ENCODE measurements around the gene PALM. TPM values are rescaled to one million over a fixed set of nuclear protein-coding genes. Genes with fewer than 3 reads are reported as not detected.

The PALM gene
- total and polyA plus RNA-seq, 3 experiments from 2014 or later = not detected

DNA sequence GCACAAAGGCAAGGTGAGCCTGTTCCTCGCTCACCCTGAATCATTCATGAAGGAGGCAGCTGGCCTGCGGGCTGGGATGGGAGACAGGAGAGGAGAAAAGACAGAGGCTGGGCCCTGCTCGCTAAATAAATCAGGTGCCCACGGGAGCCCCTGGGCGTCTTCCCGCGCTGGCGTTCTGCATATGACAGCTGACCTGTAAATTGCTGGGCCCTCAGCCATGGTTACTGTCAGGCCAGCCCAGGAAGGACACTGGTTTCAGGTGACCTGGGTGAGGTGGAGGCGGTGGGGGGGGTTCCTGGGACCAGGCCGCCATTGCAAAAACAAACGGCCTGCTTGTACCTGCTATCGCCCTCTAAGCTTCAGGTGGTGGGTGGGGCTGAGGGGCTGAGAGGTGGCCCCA lies 85.1 kb downstream of the PALM start:
- H3K9me3 Mint-ChIP-seq = no peaks in the 10 kb centered on the region
- peaks cover 0 to 3% (median 0%) of the 10 kb centered on the region in 3 donors for H3K36me3 Mint-ChIP-seq
- no peak overlapping the region for H3K27ac ChIP-seq (ENCODE audit: low read depth, low read length)
- CTCF ChIA-PET = no interaction called here
- POLR2A ChIA-PET = no interaction called here
- H3K27ac Mint-ChIP-seq = no peak overlapping the region
- no peak overlapping the region for H3K4me3 ChIP-seq (ENCODE audit: low read length)
- peaks cover 4% of the 10 kb centered on the region in 2 donors for H3K27me3 Mint-ChIP-seq
- no peaks in the 10 kb centered on the region for H3K36me3 ChIP-seq (ENCODE audit: insufficient read depth, low read length)
- H3K27me3 ChIP-seq (ENCODE audit: insufficient read depth, low read length, poor library complexity, severe bottlenecking) = no peaks in the 10 kb centered on the region
- no peak for DNase-seq
- no peaks in the 10 kb centered on the region for H3K9me3 ChIP-seq (ENCODE audit: low read length)
- peaks cover 11% of the 10 kb centered on the region for H3K4me1 ChIP-seq (ENCODE audit: insufficient read depth, low read length)
- H3K4me3 Mint-ChIP-seq = peak overlapping the region in 1 of 7 donors; percentile 81
- H3K4me1 Mint-ChIP-seq = peaks cover 5 to 6% (median 6%) of the 10 kb centered on the region in 3 donors

DNA sequence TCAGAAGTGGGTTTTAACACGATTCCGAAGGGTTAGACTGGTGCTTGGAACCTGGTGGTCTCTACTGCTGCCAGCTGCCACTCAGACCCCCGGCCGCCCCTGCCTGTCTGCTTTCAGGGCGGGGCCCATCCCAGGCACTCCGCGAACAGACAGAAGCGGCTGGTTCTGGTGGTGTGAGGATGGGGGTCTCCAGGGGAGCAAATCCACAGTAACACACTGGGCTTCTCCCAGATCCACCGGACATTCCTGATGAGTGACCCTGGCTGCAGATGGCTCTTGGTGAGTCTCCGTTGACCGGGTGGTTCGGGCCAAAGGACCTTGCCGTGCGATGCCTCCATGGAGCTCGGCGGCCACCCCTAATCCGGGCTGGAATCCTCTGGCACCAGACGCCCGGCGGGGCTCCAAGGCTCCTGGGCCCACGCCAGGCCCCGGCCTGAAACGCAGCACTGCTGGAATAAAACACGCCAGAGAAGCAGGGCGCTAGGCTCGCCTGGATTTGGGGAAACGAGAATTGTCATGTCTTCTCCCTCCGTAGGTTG lies 86.4 kb downstream of the PALM start:
- Mint-ChIP-seq H3K36me3 (peaks cover 0 to 13% (median 0%) of the 10 kb centered on the region in 3 donors), H3K4me3 (peak overlapping the region in 2 of 7 donors; percentile 20 to 65), H3K27me3 (peaks cover 4% of the 10 kb centered on the region in 2 donors), H3K9me3 (no peaks in the 10 kb centered on the region), H3K27ac (no peak overlapping the region), H3K4me1 (peaks cover 16 to 19% (median 18%) of the 10 kb centered on the region in 3 donors)
- Histone ChIP-seq H3K27ac (ENCODE audit: low read depth, low read length) (no peak overlapping the region), H3K9me3 (ENCODE audit: low read length) (no peaks in the 10 kb centered on the region), H3K36me3 (ENCODE audit: insufficient read depth, low read length) (peaks cover 2% of the 10 kb centered on the region), H3K27me3 (ENCODE audit: insufficient read depth, low read length, poor library complexity, severe bottlenecking) (no peaks in the 10 kb centered on the region), H3K4me3 (ENCODE audit: low read length) (no peak overlapping the region), H3K4me1 (ENCODE audit: insufficient read depth, low read length) (peaks cover 24% of the 10 kb centered on the region)
- CTCF ChIA-PET = interaction anchor here (1.5 kb wide), 1 partner anchor 25 kb away, joined by 6 read pairs; no protein-coding TSS in a partner anchor
- DNase-seq = peak in 1 of 5 donors; percentile 49
- POLR2A ChIA-PET = no interaction called here

- no peaks in the 10 kb centered on the region for H3K9me3 Mint-ChIP-seq
- peak overlapping the region; percentile 68 for H3K4me3 ChIP-seq (ENCODE audit: low read length)
- peak overlapping the region; percentile 68 for H3K27ac ChIP-seq (ENCODE audit: low read depth, low read length)
- H3K27ac Mint-ChIP-seq = no peak overlapping the region
- peak in 1 of 5 donors; percentile 49 for DNase-seq
- peaks cover 22 to 27% (median 25%) of the 10 kb centered on the region in 3 donors for H3K4me1 Mint-ChIP-seq
- POLR2A ChIA-PET = interaction anchor here (0.6 to 0.7 kb wide), 2 partner anchors 484 to 646 kb away, joined by 3 to 6 read pairs; no protein-coding TSS in a partner anchor
- CTCF ChIA-PET = interaction anchor here (1.3 to 1.5 kb wide), 2 partner anchors 14 to 26 kb away, joined by 3 to 6 read pairs; no protein-coding TSS in a partner anchor
- H3K27me3 ChIP-seq (ENCODE audit: insufficient read depth, low read length, poor library complexity, severe bottlenecking) = no peaks in the 10 kb centered on the region
- no peaks in the 10 kb centered on the region for H3K9me3 ChIP-seq (ENCODE audit: low read length)
- H3K4me3 Mint-ChIP-seq = peak overlapping the region in 2 of 7 donors; percentile 20 to 98
- H3K36me3 Mint-ChIP-seq = peaks cover 0 to 18% (median 1%) of the 10 kb centered on the region in 3 donors
- peaks cover 32% of the 10 kb centered on the region for H3K4me1 ChIP-seq (ENCODE audit: insufficient read depth, low read length)
- H3K36me3 ChIP-seq (ENCODE audit: insufficient read depth, low read length) = peaks cover 7% of the 10 kb centered on the region
- H3K27me3 Mint-ChIP-seq = peaks cover 4% of the 10 kb centered on the region in 2 donors
These were observed 87.2 kb downstream of the PALM start for GRCh38 chr19:795691-796581.

DNA sequence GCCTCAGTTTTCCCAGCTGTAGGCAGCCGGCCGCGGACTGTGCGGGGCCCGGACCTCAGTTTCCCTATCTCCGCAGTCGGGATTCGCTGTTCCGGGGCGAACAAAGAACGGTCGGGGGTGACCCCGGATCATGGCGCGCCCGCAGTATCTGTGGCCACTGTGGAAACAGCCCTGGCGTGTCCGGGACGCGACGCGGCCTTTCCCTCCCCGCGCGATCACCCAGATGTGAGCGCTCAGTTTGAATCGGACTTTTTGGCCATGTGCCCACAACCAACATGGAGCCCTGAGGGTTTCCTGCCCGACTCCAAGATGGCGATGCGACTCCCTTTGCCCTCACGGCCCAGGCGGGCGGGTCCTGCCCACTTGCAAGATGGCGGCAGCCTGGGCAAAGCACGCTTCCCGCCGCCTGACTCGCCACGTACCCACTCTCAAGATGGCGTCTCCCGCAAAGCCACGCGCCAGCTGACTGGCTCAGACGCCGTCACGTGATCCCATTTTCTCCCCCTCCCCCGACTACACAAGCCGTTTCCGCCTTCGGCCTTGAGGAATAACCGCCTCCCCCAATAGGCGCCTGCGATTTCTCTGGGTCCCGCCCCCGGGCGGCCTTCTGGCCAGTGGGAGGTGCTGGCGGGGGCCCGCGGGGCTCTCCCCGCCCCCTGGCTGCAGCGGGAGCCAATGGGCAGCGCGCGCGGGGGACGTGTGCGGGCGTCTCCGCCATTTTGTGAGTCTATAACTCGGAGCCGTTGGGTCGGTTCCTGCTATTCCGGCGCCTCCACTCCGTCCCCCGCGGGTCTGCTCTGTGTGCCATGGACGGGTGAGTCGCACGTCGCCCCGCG lies 88.2 kb downstream of the PALM start, which contains the start of gene PTBP1:
Gene PTBP1, plus strand, starts transcription at position 761 of the 836 bp plus-strand sequence. Its CDS starts 46 bp downstream, at position 807.
- Mint-ChIP-seq H3K4me1 (peaks cover 31 to 37% (median 34%) of the 10 kb centered on the region in 3 donors), H3K27ac (peak within 1 kb of the TSS; percentile 56 to 98 (median 92)), H3K36me3 (peaks cover 0 to 25% (median 1%) of the 10 kb centered on the region in 3 donors), H3K4me3 (peak within 1 kb of the TSS; percentile 89 to 98 (median 93)), H3K9me3 (no peaks in the 10 kb centered on the region), H3K27me3 (peaks cover 0 to 4% of the 10 kb centered on the region in 2 donors)
- POLR2A ChIA-PET = interaction anchor here (0.6 to 1.0 kb wide), 5 partner anchors 10 to 645 kb away, joined by 3 to 6 read pairs (median 4); partner anchors contain the start of gene CIRBP
- H3K27me3 ChIP-seq (ENCODE audit: insufficient read depth, low read length, poor library complexity, severe bottlenecking) = no peaks in the 10 kb centered on the region
- no peaks in the 10 kb centered on the region for H3K9me3 ChIP-seq (ENCODE audit: low read length)
- DNase-seq = peak; percentile 99 to 100 (median 100)
- peaks cover 42% of the 10 kb centered on the region for H3K4me1 ChIP-seq (ENCODE audit: insufficient read depth, low read length)
- H3K36me3 ChIP-seq (ENCODE audit: insufficient read depth, low read length) = peaks cover 9% of the 10 kb centered on the region
- H3K4me3 ChIP-seq (ENCODE audit: low read length) = peak within 1 kb of the TSS; percentile 68
- CTCF ChIA-PET = interaction anchor here (1.3 to 1.5 kb wide), 2 partner anchors 13 to 27 kb away, joined by 3 to 6 read pairs; no protein-coding TSS in a partner anchor
- peak within 1 kb of the TSS; percentile 81 for H3K27ac ChIP-seq (ENCODE audit: low read depth, low read length)

Other genes with a start within 250 kb of the PALM start
- gene SHC2, start 247.9 kb upstream of the PALM start, total RNA-seq = under 1 TPM; 0.11 to 0.13 TPM
- gene SHC2, start 247.9 kb upstream of the PALM start, polyA plus RNA-seq = not detected
- gene MADCAM1, start 212.4 kb upstream of the PALM start, total RNA-seq = under 1 TPM; 0.33 to 0.44 TPM
- 0.12 TPM for gene MADCAM1, start 212.4 kb upstream of the PALM start, polyA plus RNA-seq
- 10 to 100 TPM; 18.6 to 20.0 TPM for gene TPGS1, start 201.4 kb upstream of the PALM start, total RNA-seq
- gene TPGS1, start 201.4 kb upstream of the PALM start, polyA plus RNA-seq = 50.3 TPM
- gene CDC34, start 177.2 kb upstream of the PALM start, total RNA-seq = 10 to 100 TPM; 56.9 to 57.8 TPM
- gene CDC34, start 177.2 kb upstream of the PALM start, polyA plus RNA-seq = 46.9 TPM
- gene GZMM, start 164.9 kb upstream of the PALM start, total RNA-seq = 10 to 100 TPM; 48.8 to 50.5 TPM
- gene GZMM, start 164.9 kb upstream of the PALM start, polyA plus RNA-seq = 327 TPM
- 100 to 1,000 TPM; 250 to 262 TPM for gene BSG, start 136.3 kb upstream of the PALM start, total RNA-seq
- gene BSG, start 136.3 kb upstream of the PALM start, polyA plus RNA-seq = 436 TPM
- under 1 TPM; 0.42 to 0.48 TPM for gene HCN2, start 119.1 kb upstream of the PALM start, total RNA-seq
- gene HCN2, start 119.1 kb upstream of the PALM start, polyA plus RNA-seq = not detected
- gene POLRMT, start 75.4 kb upstream of the PALM start, total RNA-seq = 10 to 100 TPM; 75.2 to 77.3 TPM
- 58.8 TPM for gene POLRMT, start 75.4 kb upstream of the PALM start, polyA plus RNA-seq
- gene FGF22, start 69.1 kb upstream of the PALM start, total RNA-seq = under 1 TPM; 0.20 to 0.22 TPM
- gene FGF22, start 69.1 kb upstream of the PALM start, polyA plus RNA-seq = not detected
- 10 to 100 TPM; 89.6 to 95.5 TPM for gene RNF126, start 45.7 kb upstream of the PALM start, total RNA-seq
- gene RNF126, start 45.7 kb upstream of the PALM start, polyA plus RNA-seq = 100.0 TPM
- gene FSTL3, start 32.5 kb upstream of the PALM start, total RNA-seq = 1 to 10 TPM; 7.7 to 8.0 TPM
- gene FSTL3, start 32.5 kb upstream of the PALM start, polyA plus RNA-seq = 0.81 TPM
- not detected for gene PRSS57, start 13.5 kb upstream of the PALM start, total RNA-seq
- not detected for gene PRSS57, start 13.5 kb upstream of the PALM start, polyA plus RNA-seq
- gene MISP, start 42.2 kb downstream of the PALM start, total RNA-seq = not detected
- gene MISP, start 42.2 kb downstream of the PALM start, polyA plus RNA-seq = not detected
- gene PTBP1, start 88.5 kb downstream of the PALM start, total RNA-seq = 100 to 1,000 TPM; 969 to 978 TPM
- 177 TPM for gene PTBP1, start 88.5 kb downstream of the PALM start, polyA plus RNA-seq
- gene PLPPR3, start 113.0 kb downstream of the PALM start, total RNA-seq = not detected
- gene PLPPR3, start 113.0 kb downstream of the PALM start, polyA plus RNA-seq = not detected
- not detected for gene AZU1, start 118.9 kb downstream of the PALM start, total RNA-seq
- gene AZU1, start 118.9 kb downstream of the PALM start, polyA plus RNA-seq = not detected
- gene PRTN3, start 132.1 kb downstream of the PALM start, total RNA-seq = not detected
- gene PRTN3, start 132.1 kb downstream of the PALM start, polyA plus RNA-seq = not detected
- gene ELANE, start 143.4 kb downstream of the PALM start, total RNA-seq = not detected
- not detected for gene ELANE, start 143.4 kb downstream of the PALM start, polyA plus RNA-seq
- 1 to 10 TPM in 1 of 2 experiments, under 1 TPM in 1; 0.89 to 1.5 TPM for gene CFD, start 150.7 kb downstream of the PALM start, total RNA-seq
- 6.9 TPM for gene CFD, start 150.7 kb downstream of the PALM start, polyA plus RNA-seq
- gene MED16, start 184.3 kb downstream of the PALM start, total RNA-seq = 10 to 100 TPM; 57.4 to 59.4 TPM
- gene MED16, start 184.3 kb downstream of the PALM start, polyA plus RNA-seq = 109 TPM
- gene RNU6-9, start 184.5 kb downstream of the PALM start, total RNA-seq = not detected
- not detected for gene RNU6-9, start 184.5 kb downstream of the PALM start, polyA plus RNA-seq
- gene R3HDM4, start 204.3 kb downstream of the PALM start, total RNA-seq = 10 to 100 TPM; 60.7 to 65.2 TPM
- 197 TPM for gene R3HDM4, start 204.3 kb downstream of the PALM start, polyA plus RNA-seq
- 1 to 10 TPM; 1.2 to 2.3 TPM for gene KISS1R, start 208.4 kb downstream of the PALM start, total RNA-seq
- 0.49 TPM for gene KISS1R, start 208.4 kb downstream of the PALM start, polyA plus RNA-seq
- 10 to 100 TPM; 12.8 to 15.9 TPM for gene ARID3A, start 217.1 kb downstream of the PALM start, total RNA-seq
- gene ARID3A, start 217.1 kb downstream of the PALM start, polyA plus RNA-seq = 0.49 TPM